OCI-LY3 (cell line): ENCODE data around the gene USP17L19.
"Not testable (repeated sequence)": the region's sequence is repeated elsewhere in the genome, so short reads cannot be mapped to it uniquely, and the experiment has no call there.

ENCODE experiments used
- EZH2phosphoT487 ChIP-seq: fragments of 200-600 bp; shearing (Covaris generic); IDR thresholded peaks from 2 replicates; pipeline ENCODE4 v1.6.1; 2018; ENCODE audit warnings: antibody characterized with exemption, mixed run types, low read depth
- TF ChIP-seq, protein P1 (sequence below): fragments of 200-600, 300-600 bp; sonication (generic); IDR thresholded peaks from 2 replicates; pipeline ENCODE4 v1.5.1; 2014; ENCODE audit warnings: antibody characterized with exemption, low read length, low read depth

GRCh38 chr4:9215105-9215504 lies 38.1 kb upstream of the USP17L19 start, which contains the start of gene USP17L11:
- TF ChIP-seq, protein P1, sequence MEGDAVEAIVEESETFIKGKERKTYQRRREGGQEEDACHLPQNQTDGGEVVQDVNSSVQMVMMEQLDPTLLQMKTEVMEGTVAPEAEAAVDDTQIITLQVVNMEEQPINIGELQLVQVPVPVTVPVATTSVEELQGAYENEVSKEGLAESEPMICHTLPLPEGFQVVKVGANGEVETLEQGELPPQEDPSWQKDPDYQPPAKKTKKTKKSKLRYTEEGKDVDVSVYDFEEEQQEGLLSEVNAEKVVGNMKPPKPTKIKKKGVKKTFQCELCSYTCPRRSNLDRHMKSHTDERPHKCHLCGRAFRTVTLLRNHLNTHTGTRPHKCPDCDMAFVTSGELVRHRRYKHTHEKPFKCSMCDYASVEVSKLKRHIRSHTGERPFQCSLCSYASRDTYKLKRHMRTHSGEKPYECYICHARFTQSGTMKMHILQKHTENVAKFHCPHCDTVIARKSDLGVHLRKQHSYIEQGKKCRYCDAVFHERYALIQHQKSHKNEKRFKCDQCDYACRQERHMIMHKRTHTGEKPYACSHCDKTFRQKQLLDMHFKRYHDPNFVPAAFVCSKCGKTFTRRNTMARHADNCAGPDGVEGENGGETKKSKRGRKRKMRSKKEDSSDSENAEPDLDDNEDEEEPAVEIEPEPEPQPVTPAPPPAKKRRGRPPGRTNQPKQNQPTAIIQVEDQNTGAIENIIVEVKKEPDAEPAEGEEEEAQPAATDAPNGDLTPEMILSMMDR, result not testable (repeated sequence)
- not testable (repeated sequence) for TF ChIP-seq EZH2phosphoT487
